Measurements from ENCODE around the gene KCNIP2. TPM values are rescaled to one million over a fixed set of nuclear protein-coding genes. Genes with fewer than 3 reads are reported as not detected.

KCNIP2 gene
- polyA plus RNA-seq, 1 of the 3 experiments (the other 2 are of a cell fraction), result 1.0 TPM

DNA sequence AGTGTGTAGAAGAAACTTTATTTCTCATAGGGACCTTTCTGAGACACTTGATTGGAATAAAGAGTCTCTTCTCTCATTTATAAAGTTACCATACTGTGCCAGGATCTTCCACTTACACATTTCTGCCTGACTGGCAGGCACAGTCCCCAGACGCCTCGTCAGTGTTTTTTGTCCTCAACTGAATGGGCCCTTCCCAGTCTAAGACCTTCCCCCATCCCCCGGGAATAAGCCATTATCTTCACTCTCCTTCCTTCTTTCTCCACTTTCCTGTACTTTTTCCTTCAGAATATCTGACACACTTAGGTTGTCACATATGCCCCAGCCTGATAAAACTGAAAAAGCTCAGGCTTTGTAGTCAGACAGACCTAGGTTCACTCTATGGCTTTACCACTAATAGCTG lies 35.3 kb upstream of the KCNIP2 start:
- 94% methylated on average over 3 of the region's 3 CpGs for WGBS (ENCODE audit: low lambda C conversion rate)
- POLR2A ChIA-PET, result no interaction called here
- Histone ChIP-seq H3K79me2 (ENCODE audit: insufficient read depth) (no peaks in the 10 kb centered on the region), H2AFZ (ENCODE audit: low read depth) (no peak overlapping the region), H4K20me1 (ENCODE audit: insufficient read depth) (no peaks in the 10 kb centered on the region), H3K27ac (ENCODE audit: low read depth in 2 of 2, low read length in 1 of 2) (peak overlapping the region in 1 of 2 experiments; percentile 47; a peak in 2 of 4 replicates), H3K4me1 (ENCODE audit: control insufficient read depth in 1 of 2, insufficient read depth in 2 of 2, low read depth in 1 of 2, low read length in 1 of 2) (peaks cover 0 to 10% of the 10 kb centered on the region in 2 experiments; a peak in 1 of 4 replicates), H3K9me3 (no peaks in the 10 kb centered on the region), H3K27me3 (ENCODE audit: insufficient read depth) (no peaks in the 10 kb centered on the region), H3K36me3 (replicated peaks in 1 of 2; ENCODE audit: control insufficient read depth in 1 of 2, insufficient read depth in 2 of 2, low read length in 1 of 2) (no peaks in the 10 kb centered on the region), H3F3A (replicated peaks; ENCODE audit: insufficient read depth) (no peaks in the 10 kb centered on the region), H3K4me3 (ENCODE audit: low read depth in 2 of 2, low read length in 1 of 2) (no peak overlapping the region), H3K9me2 (no peaks in the 10 kb centered on the region), H3K9ac (no peak overlapping the region), H3K4me2 (no peak overlapping the region)
- CTCF ChIA-PET, result interaction anchor here (0.9 to 13.0 kb wide), 6 partner anchors 10 to 194 kb away, joined by 3 to 108 read pairs (median 22); partner anchors contain the start of gene KCNIP2
- TF ChIP-seq, protein P1, sequence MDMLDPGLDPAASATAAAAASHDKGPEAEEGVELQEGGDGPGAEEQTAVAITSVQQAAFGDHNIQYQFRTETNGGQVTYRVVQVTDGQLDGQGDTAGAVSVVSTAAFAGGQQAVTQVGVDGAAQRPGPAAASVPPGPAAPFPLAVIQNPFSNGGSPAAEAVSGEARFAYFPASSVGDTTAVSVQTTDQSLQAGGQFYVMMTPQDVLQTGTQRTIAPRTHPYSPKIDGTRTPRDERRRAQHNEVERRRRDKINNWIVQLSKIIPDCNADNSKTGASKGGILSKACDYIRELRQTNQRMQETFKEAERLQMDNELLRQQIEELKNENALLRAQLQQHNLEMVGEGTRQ (IDR thresholded peaks at IDR 0.05; ENCODE audit: borderline replicate concordance, low read depth, low read length), result no peak
- TF ChIP-seq RFX5 (IDR thresholded peaks at IDR 0.05; ENCODE audit: low read length) (no peak), EZH2phosphoT487 (IDR thresholded peaks at IDR 0.05; ENCODE audit: borderline replicate concordance, low read depth) (no peak), JUND (IDR thresholded peaks at IDR 0.05) (no peak)
- TF ChIP-seq, protein P2, sequence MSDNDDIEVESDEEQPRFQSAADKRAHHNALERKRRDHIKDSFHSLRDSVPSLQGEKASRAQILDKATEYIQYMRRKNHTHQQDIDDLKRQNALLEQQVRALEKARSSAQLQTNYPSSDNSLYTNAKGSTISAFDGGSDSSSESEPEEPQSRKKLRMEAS (IDR thresholded peaks at IDR 0.05; ENCODE audit: low read depth), result no peak
- no peak for DNase-seq

DNA sequence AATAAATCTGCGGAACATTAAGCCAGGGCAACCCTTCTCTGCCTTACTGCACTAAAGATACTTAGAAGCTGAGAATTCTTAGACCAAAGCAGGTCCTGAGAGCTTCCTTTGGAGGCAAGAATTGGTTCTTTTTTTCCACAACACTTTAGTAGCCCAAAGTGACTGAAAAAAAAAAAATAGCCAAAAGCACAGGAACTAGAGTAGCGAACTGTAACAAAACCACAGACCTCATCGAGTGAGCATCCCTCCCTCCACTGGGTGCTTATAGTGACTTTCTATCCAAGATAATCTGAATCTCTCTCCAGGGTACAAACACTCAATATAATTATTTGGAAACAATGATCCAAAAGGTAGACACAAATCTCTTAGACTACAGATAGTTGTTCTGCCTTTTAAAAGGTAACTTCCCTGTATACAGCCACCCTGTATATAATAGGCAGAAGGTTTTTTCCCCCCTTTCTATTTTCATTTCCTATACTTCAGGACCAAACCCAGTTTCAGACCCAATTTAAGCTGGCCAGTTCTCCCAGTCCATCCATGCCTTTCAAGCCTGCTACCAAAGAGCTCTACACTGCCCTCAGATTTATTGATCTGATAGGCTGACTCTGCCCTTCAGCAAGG lies 31.6 kb upstream of the KCNIP2 start:
- Histone ChIP-seq H3K79me2 (ENCODE audit: insufficient read depth) (no peaks in the 10 kb centered on the region), H3K27me3 (ENCODE audit: insufficient read depth) (no peaks in the 10 kb centered on the region), H2AFZ (ENCODE audit: low read depth) (no peak overlapping the region), H3K4me1 (ENCODE audit: control insufficient read depth in 1 of 2, insufficient read depth in 2 of 2, low read depth in 1 of 2, low read length in 1 of 2) (peaks cover 0 to 9% of the 10 kb centered on the region in 2 experiments; a peak in 1 of 4 replicates), H3K9me3 (no peaks in the 10 kb centered on the region), H3K27ac (ENCODE audit: low read depth in 2 of 2, low read length in 1 of 2) (no peak overlapping the region), H4K20me1 (ENCODE audit: insufficient read depth) (no peaks in the 10 kb centered on the region), H3K4me2 (no peak overlapping the region), H3F3A (replicated peaks; ENCODE audit: insufficient read depth) (no peaks in the 10 kb centered on the region), H3K9me2 (no peaks in the 10 kb centered on the region), H3K36me3 (replicated peaks in 1 of 2; ENCODE audit: control insufficient read depth in 1 of 2, insufficient read depth in 2 of 2, low read length in 1 of 2) (peaks cover 0 to 3% of the 10 kb centered on the region in 2 experiments), H3K9ac (no peak overlapping the region), H3K4me3 (ENCODE audit: low read depth in 2 of 2, low read length in 1 of 2) (no peak overlapping the region)
- DNase-seq, result no peak
- WGBS (ENCODE audit: low lambda C conversion rate), result 95% methylated on average over 3 of the region's 3 CpGs
- TF ChIP-seq, protein P3, sequence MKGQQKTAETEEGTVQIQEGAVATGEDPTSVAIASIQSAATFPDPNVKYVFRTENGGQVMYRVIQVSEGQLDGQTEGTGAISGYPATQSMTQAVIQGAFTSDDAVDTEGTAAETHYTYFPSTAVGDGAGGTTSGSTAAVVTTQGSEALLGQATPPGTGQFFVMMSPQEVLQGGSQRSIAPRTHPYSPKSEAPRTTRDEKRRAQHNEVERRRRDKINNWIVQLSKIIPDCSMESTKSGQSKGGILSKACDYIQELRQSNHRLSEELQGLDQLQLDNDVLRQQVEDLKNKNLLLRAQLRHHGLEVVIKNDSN (IDR thresholded peaks at IDR 0.05; ENCODE audit: borderline replicate concordance, low read depth), result no peak
- TF ChIP-seq, protein P4, sequence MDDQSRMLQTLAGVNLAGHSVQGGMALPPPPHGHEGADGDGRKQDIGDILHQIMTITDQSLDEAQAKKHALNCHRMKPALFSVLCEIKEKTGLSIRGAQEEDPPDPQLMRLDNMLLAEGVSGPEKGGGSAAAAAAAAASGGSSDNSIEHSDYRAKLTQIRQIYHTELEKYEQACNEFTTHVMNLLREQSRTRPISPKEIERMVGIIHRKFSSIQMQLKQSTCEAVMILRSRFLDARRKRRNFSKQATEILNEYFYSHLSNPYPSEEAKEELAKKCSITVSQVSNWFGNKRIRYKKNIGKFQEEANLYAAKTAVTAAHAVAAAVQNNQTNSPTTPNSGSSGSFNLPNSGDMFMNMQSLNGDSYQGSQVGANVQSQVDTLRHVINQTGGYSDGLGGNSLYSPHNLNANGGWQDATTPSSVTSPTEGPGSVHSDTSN (IDR thresholded peaks at IDR 0.05), result no peak
- no peak for TF ChIP-seq JUND (IDR thresholded peaks at IDR 0.05)
- no peak for TF ChIP-seq FOXM1 (IDR thresholded peaks at IDR 0.05; ENCODE audit: low read depth)
- TF ChIP-seq FOXJ3 (CRISPR knock-in tag; IDR thresholded peaks at IDR 0.05), result no peak
- TF ChIP-seq EP300 (IDR thresholded peaks at IDR 0.05; ENCODE audit: borderline replicate concordance in 1 of 2, low read depth in 1 of 2, low read length in 1 of 2), result no peak
- TF ChIP-seq RXRA (IDR thresholded peaks at IDR 0.05; ENCODE audit: borderline replicate concordance, low read depth), result no peak
- TF ChIP-seq TEAD4 (IDR thresholded peaks at IDR 0.05; ENCODE audit: borderline replicate concordance, insufficient read depth), result no peak
- no peak for TF ChIP-seq SMC3 (IDR thresholded peaks at IDR 0.05; ENCODE audit: low read depth, low read length)
- no peak for TF ChIP-seq EZH2phosphoT487 (IDR thresholded peaks at IDR 0.05; ENCODE audit: borderline replicate concordance, low read depth)
- TF ChIP-seq MEF2A (IDR thresholded peaks at IDR 0.05; ENCODE audit: borderline replicate concordance, low read depth), result no peak
- TF ChIP-seq, protein P1 (IDR thresholded peaks at IDR 0.05; ENCODE audit: borderline replicate concordance, low read depth, low read length), result no peak
- TF ChIP-seq FOSL2 (IDR thresholded peaks at IDR 0.05; ENCODE audit: borderline replicate concordance, low read depth), result no peak
- TF ChIP-seq NRF1 (IDR thresholded peaks at IDR 0.05; ENCODE audit: low read depth, low read length), result no peak
- no peak for TF ChIP-seq RAD21 (IDR thresholded peaks at IDR 0.05; ENCODE audit: low read length)
- TF ChIP-seq, protein P5, sequence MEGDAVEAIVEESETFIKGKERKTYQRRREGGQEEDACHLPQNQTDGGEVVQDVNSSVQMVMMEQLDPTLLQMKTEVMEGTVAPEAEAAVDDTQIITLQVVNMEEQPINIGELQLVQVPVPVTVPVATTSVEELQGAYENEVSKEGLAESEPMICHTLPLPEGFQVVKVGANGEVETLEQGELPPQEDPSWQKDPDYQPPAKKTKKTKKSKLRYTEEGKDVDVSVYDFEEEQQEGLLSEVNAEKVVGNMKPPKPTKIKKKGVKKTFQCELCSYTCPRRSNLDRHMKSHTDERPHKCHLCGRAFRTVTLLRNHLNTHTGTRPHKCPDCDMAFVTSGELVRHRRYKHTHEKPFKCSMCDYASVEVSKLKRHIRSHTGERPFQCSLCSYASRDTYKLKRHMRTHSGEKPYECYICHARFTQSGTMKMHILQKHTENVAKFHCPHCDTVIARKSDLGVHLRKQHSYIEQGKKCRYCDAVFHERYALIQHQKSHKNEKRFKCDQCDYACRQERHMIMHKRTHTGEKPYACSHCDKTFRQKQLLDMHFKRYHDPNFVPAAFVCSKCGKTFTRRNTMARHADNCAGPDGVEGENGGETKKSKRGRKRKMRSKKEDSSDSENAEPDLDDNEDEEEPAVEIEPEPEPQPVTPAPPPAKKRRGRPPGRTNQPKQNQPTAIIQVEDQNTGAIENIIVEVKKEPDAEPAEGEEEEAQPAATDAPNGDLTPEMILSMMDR (IDR thresholded peaks at IDR 0.05), result no peak
- TF ChIP-seq MXI1 (IDR thresholded peaks at IDR 0.05; ENCODE audit: low read depth, low read length), result no peak
- no peak for TF ChIP-seq SIN3A (IDR thresholded peaks at IDR 0.05; ENCODE audit: borderline replicate concordance, low read depth, low read length)
- ChIA-PET CTCF (interaction anchor here (1.1 to 2.4 kb wide), 7 partner anchors 9 to 135 kb away, joined by 3 to 16 read pairs (median 4); no protein-coding TSS in a partner anchor), POLR2A (no interaction called here)
